ENCODE measurements around the gene RBM41. TPM values are rescaled to one million over a fixed set of nuclear protein-coding genes. Genes with fewer than 3 reads are reported as not detected.

The RBM41 gene
- 4.9 and 12.5 TPM in 2 replicates for total RNA-seq

DNA sequence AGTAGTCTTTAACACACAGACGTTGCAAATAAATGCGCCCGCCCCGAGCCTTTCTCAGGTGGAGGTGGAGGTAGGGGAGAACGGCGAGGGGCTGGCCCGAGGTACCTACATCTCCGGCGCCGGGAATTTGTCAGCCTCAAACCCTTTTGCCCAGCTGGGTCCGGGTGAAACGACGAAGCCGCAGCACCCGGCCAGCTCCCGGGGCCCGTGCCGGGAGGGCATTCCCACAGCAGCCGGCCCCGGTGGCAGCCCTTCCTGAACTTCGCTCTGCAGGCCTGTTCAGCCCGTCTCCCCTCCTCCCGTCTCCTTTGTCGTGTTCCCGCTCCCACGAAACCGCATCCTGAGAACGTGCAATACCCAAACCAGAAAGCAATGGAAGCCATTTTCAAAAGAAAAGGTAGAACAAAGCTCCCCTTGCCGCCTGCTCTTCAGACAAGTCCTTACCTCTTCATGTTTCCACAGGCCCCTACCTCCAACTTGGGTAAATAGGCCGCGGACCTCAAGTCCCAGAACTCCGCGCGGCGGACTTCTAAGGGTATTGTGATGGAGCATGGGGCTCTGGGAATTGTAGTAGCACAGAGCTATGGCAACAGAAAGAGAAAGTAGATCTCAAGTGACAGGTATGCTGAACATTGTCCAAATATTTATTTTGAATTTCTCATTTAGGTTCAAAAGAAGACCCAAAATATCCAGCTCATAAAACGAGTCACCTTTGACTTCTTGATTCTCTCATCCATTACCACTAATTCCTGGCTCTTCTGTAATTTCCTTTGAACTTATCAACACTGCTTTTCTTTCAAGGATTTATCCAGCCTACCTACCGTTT lies at the start of gene RBM41:
Gene RBM41, minus strand, starts transcription at position 501 of the 826 bp plus-strand sequence. Its CDS starts 49 bp downstream, at position 452.

Other genes with a start within 250 kb of the RBM41 start
- not detected in 2 replicates for gene RIPPLY1, start 215.5 kb downstream of the RBM41 start, total RNA-seq
- gene CLDN2, start 198.4 kb downstream of the RBM41 start, total RNA-seq: not detected in 2 replicates
- gene MORC4, start 118.6 kb downstream of the RBM41 start, total RNA-seq: 12.2 and 21.1 TPM in 2 replicates
- 0.72 TPM in 1 of 2 replicates, not detected in the other for gene NUP62CL, start 87.6 kb upstream of the RBM41 start, total RNA-seq
- gene DNAAF6, start 87.8 kb upstream of the RBM41 start, total RNA-seq: not detected in 2 replicates

All from epithelial cell of alveolus of lung (primary cell).